ENCODE measurements around the gene RNFT2.

GRCh38 chr12:116797885-116798284 lies 59.8 kb downstream of the RNFT2 start:
- no peak for TF ChIP-seq CTCF (IDR thresholded peaks at IDR 0.05)
- no peak for TF ChIP-seq POLR2A (IDR thresholded peaks at IDR 0.05)
